SU-DHL-6 (cell line): ENCODE results near the gene SPINK4.

Source experiments
- H2AFZ ChIP-seq: fragments of 200-600 bp; sonication (generic); 2 replicates; pipeline ENCODE4 v1.6.1; 2014; ENCODE audit warnings: low read depth, mild to moderate bottlenecking, moderate library complexity, mixed read lengths, antibody characterized with exemption, low read length; ENCODE audit not compliant: severe bottlenecking
- H3F3A ChIP-seq: fragments of 200-600 bp; shearing (Covaris generic); 2 replicates; pipeline ENCODE4 v1.6.0; 2016; ENCODE audit warnings: antibody characterized with exemption, mild to moderate bottlenecking; ENCODE audit not compliant: insufficient read depth
- H3K27ac ChIP-seq: fragments of 200-600 bp; sonication (generic); 2 replicates; pipeline ENCODE4 v1.5.1; 2016; ENCODE audit warnings: low read depth, mild to moderate bottlenecking, low read length, moderate library complexity, mixed read lengths
- H3K27me3 ChIP-seq: fragments of 200-600 bp; sonication (generic), shearing (Covaris generic); 2 replicates; pipeline ENCODE4 v1.6.0; 2014; ENCODE audit warnings: mild to moderate bottlenecking, low read length
- H3K36me3 ChIP-seq: fragments of 200-600 bp; sonication (generic); 2 replicates; pipeline ENCODE4 v1.6.1; 2014; ENCODE audit warnings: mild to moderate bottlenecking, low read length, mixed read lengths
- H3K4me2 ChIP-seq: fragments of 300-600, 200-600 bp; shearing (Covaris generic), sonication (generic); 2 replicates; pipeline ENCODE4 v1.6.0; 2014; ENCODE audit warnings: low read length, low read depth, mild to moderate bottlenecking; ENCODE audit not compliant: poor library complexity, severe bottlenecking
- H3K4me3 ChIP-seq: fragments of 200-600 bp; sonication (generic); 2 replicates; pipeline ENCODE4 v1.5.1; 2014; ENCODE audit warnings: antibody characterized with exemption, low read length, mild to moderate bottlenecking, mixed read lengths; ENCODE audit not compliant: insufficient read depth, poor library complexity, severe bottlenecking
- H3K79me2 ChIP-seq: fragments of 200-600 bp; sonication (generic); 2 replicates; pipeline ENCODE4 v1.6.1; 2014; ENCODE audit warnings: mild to moderate bottlenecking, low read length, moderate library complexity; ENCODE audit not compliant: insufficient read depth
- H3K9ac ChIP-seq: fragments of 200-600 bp; sonication (generic); 2 replicates; pipeline ENCODE4 v1.7.0; 2014; ENCODE audit warnings: mild to moderate bottlenecking, low read length
- H3K9me2 ChIP-seq: fragments of 200-600 bp; sonication (generic); replicated peaks from 2 replicates; pipeline ENCODE4 v1.6.1; 2014; ENCODE audit warnings: low read length; ENCODE audit not compliant: insufficient read depth
- H3K9me3 ChIP-seq: fragments of 200-600 bp; sonication (generic); 2 replicates; pipeline ENCODE4 v1.6.1; 2014; ENCODE audit warnings: low read length, mixed read lengths; ENCODE audit not compliant: insufficient read depth
- H4K20me1 ChIP-seq: fragments of 200-600 bp; sonication (generic); 2 replicates; pipeline ENCODE4 v1.6.1; 2014; ENCODE audit warnings: low read depth, mild to moderate bottlenecking, antibody characterized with exemption, low read length, moderate library complexity, mixed read lengths
- CTCF ChIP-seq: fragments of 200-600 bp; sonication (generic); IDR thresholded peaks from one replicate; pipeline ENCODE4 v1.5.1; 2017; ENCODE audit warnings: antibody characterized with exemption, mild to moderate bottlenecking, low read length, moderate library complexity; ENCODE audit not compliant: insufficient read depth, poor library complexity, severe bottlenecking
- EZH2phosphoT487 ChIP-seq: fragments of 200-600 bp; sonication (generic), shearing (Covaris generic); conservative IDR thresholded peaks from 2 replicates; pipeline ENCODE4 v1.6.1; 2018; ENCODE audit warnings: mild to moderate bottlenecking, antibody characterized with exemption, low read length, moderate library complexity, mixed read lengths

Gene SPINK4

GRCh38 chr9:33263131-33264002, 23.4 kb downstream of the SPINK4 start:
- H3K4me2 ChIP-seq = peak overlapping the region; percentile 69
- H3K27me3 ChIP-seq = no peaks in the 10 kb centered on the region
- H3K9me3 ChIP-seq = no peaks in the 10 kb centered on the region
- H3K9ac ChIP-seq = peak overlapping the region; percentile 91
- peaks cover 23% of the 10 kb centered on the region for H3K36me3 ChIP-seq
- peaks cover 11% of the 10 kb centered on the region; the same call in 1 of the 2 replicates for H3F3A ChIP-seq
- no peaks in the 10 kb centered on the region for H4K20me1 ChIP-seq
- peak overlapping the region; percentile 80 for H3K4me3 ChIP-seq
- TF ChIP-seq CTCF = no peak
- no peak for TF ChIP-seq EZH2phosphoT487
- H2AFZ ChIP-seq = peak overlapping the region; percentile 81
- no peaks in the 10 kb centered on the region for H3K9me2 ChIP-seq
- H3K27ac ChIP-seq = peak overlapping the region; percentile 56
- H3K79me2 ChIP-seq = peaks cover 29% of the 10 kb centered on the region

GRCh38 chr9:33264003-33264472, 24.1 kb downstream of the SPINK4 start:
- Histone ChIP-seq H4K20me1 (no peaks in the 10 kb centered on the region), H3F3A (peaks cover 11% of the 10 kb centered on the region; the same call in 1 of the 2 replicates), H3K4me3 (peak overlapping the region; percentile 80), H3K9me3 (no peaks in the 10 kb centered on the region), H3K27me3 (no peaks in the 10 kb centered on the region), H2AFZ (peak overlapping the region; percentile 81), H3K79me2 (peaks cover 29% of the 10 kb centered on the region), H3K36me3 (peaks cover 25% of the 10 kb centered on the region), H3K27ac (peak overlapping the region; percentile 56), H3K9me2 (no peaks in the 10 kb centered on the region), H3K4me2 (peak overlapping the region; percentile 69), H3K9ac (peak overlapping the region; percentile 91)
- no peak for TF ChIP-seq CTCF
- TF ChIP-seq EZH2phosphoT487 = no peak

- Histone ChIP-seq H3K4me2 (peak within 1 kb of the TSS; percentile 69), H2AFZ (peak within 1 kb of the TSS; percentile 81), H3K36me3 (peaks cover 23% of the 10 kb centered on the region)
Measured at GRCh38 chr9:33264473-33265177, 24.7 kb downstream of the SPINK4 start, which contains the start of the genes BAG1 and CHMP5. Gene BAG1 (minus strand): TSS chr9:33264708. Gene CHMP5 (plus strand): TSS chr9:33265049. CDS start chr9:33265079, 30 bp downstream.

More at GRCh38 chr9:33264473-33265177, 24.7 kb downstream of the SPINK4 start, which contains the start of the genes BAG1 and CHMP5:
- Histone ChIP-seq H3K9me2 (no peaks in the 10 kb centered on the region), H3K4me3 (peak within 1 kb of the TSS; percentile 80), H3K9ac (peak within 1 kb of the TSS; percentile 91), H3K9me3 (no peaks in the 10 kb centered on the region), H3F3A (peaks cover 11% of the 10 kb centered on the region; the same call in 1 of the 2 replicates), H3K27ac (peak within 1 kb of the TSS; percentile 56), H3K79me2 (peaks cover 29% of the 10 kb centered on the region), H3K27me3 (no peaks in the 10 kb centered on the region), H4K20me1 (no peaks in the 10 kb centered on the region)
- TF ChIP-seq CTCF (no peak), EZH2phosphoT487 (no peak)
